Ureter (tissue), 1 donor: Measurements from ENCODE around the gene FAM32A. TPM values are rescaled to one million over a fixed set of nuclear protein-coding genes. Genes with fewer than 3 reads are reported as not detected.

Experiments used
- DNase-seq: peaks from one replicate; pipeline ENCODE4 v3.0.0-alpha.2; 2020; ENCODE audit warnings: low spot score
- total RNA-seq: library from RNA; stranded (reverse); gene quantifications from one replicate; pipeline ENCODE4 v1.2.4, GENCODE V29; 2023
- donor health status: DM: yes; HTN: yes; CAD: no.

The FAM32A gene
- total RNA-seq, 1 donor from 2014 or later: 50.8 TPM

- no peak for DNase-seq
Observed at GRCh38 chr19:16202320-16203255, 17.4 kb downstream of the FAM32A start.

- no peak for DNase-seq
Observed at GRCh38 chr19:16203256-16204004, 18.2 kb downstream of the FAM32A start.

GRCh38 chr19:16204005-16204294 lies 18.7 kb downstream of the FAM32A start:
- no peak for DNase-seq

GRCh38 chr19:16205205-16206045 lies 20.2 kb downstream of the FAM32A start:
- no peak for DNase-seq

- no peak for DNase-seq
Observed at GRCh38 chr19:16206046-16206605, 20.9 kb downstream of the FAM32A start.

- DNase-seq: no peak
Observed at GRCh38 chr19:16206637-16207036, 21.4 kb downstream of the FAM32A start.

GRCh38 chr19:16207063-16207462 lies 21.9 kb downstream of the FAM32A start:
- no peak for DNase-seq

GRCh38 chr19:16207490-16208025 lies 22.3 kb downstream of the FAM32A start:
- no peak for DNase-seq

- no peak for DNase-seq
Observed at GRCh38 chr19:16208064-16208759, 23.0 kb downstream of the FAM32A start.

- DNase-seq: no peak
Observed at GRCh38 chr19:16208847-16209665, 23.8 kb downstream of the FAM32A start.

- DNase-seq: no peak
Observed at GRCh38 chr19:16210168-16210567, 25.0 kb downstream of the FAM32A start.

GRCh38 chr19:16213076-16213475 lies 27.9 kb downstream of the FAM32A start:
- DNase-seq: no peak

GRCh38 chr19:16216744-16217670 lies 31.8 kb downstream of the FAM32A start:
- DNase-seq: no peak

GRCh38 chr19:16217716-16218451 lies 32.7 kb downstream of the FAM32A start:
- DNase-seq: no peak

GRCh38 chr19:16218851-16219250 lies 33.6 kb downstream of the FAM32A start:
- DNase-seq: no peak

- no peak for DNase-seq
Observed at GRCh38 chr19:16222806-16223205, 37.6 kb downstream of the FAM32A start.

GRCh38 chr19:16223746-16224145 lies 38.5 kb downstream of the FAM32A start:
- DNase-seq: no peak
